Esophagus muscularis mucosa (tissue), 4 donors: ENCODE measurements around the gene CLIC5.

ENCODE experiments used
- EP300 ChIP-seq: sonication (generic); formaldehyde crosslinking; IDR thresholded peaks from one replicate; pipeline ENCODE4 v1.6.1; 2017; ENCODE audit warnings: antibody characterized with exemption
- POLR2A ChIP-seq: fragments of 450-650 bp; IDR thresholded peaks from one replicate; pipeline ENCODE4 v1.6.1; 2017; ENCODE audit warnings: antibody characterized with exemption, moderate library complexity, mild to moderate bottlenecking, low read depth
- POLR2AphosphoS5 ChIP-seq, 2 donors: sonication (generic); formaldehyde crosslinking; IDR thresholded peaks; one replicate each; pipeline ENCODE4 v1.6.1; 2017; ENCODE audit warnings: antibody characterized with exemption in 2 of 2
- TF ChIP-seq, protein P1 (sequence below), 3 experiments: fragments of 200-600 bp in 2 of 3; fragments of 450-650 bp in 1 of 3; sonication (generic) in 2 of 3; IDR thresholded peaks; one replicate each; pipeline ENCODE4 v1.5.1; 2017 to 2019; ENCODE audit warnings: antibody characterized with exemption in 3 of 3, mild to moderate bottlenecking in 2 of 3, moderate library complexity in 1 of 3

DNA sequence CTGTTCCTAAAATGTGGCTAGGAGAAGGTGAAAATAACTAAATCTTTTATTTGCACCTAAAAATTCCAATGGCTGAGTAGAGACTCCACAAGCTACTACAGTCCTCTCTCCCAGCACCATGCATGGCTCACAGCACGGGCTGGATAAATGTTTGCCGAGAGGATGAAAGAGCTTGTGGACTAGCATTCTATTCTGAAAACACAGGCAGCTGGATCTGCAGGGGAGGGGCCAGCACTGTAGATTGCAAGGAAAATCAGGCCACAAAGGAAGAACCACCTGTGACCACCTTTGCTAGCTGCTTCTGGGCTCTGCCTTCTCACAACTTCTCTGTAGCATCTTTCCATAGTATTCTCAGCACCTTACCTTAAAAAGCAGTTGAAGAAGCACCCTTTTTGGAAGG, 46.6 kb downstream of the CLIC5 start:
- TF ChIP-seq EP300 (no peak), POLR2AphosphoS5 (IDR thresholded peaks at IDR 0.05) (no peak), POLR2A (no peak)
- TF ChIP-seq, protein P1, sequence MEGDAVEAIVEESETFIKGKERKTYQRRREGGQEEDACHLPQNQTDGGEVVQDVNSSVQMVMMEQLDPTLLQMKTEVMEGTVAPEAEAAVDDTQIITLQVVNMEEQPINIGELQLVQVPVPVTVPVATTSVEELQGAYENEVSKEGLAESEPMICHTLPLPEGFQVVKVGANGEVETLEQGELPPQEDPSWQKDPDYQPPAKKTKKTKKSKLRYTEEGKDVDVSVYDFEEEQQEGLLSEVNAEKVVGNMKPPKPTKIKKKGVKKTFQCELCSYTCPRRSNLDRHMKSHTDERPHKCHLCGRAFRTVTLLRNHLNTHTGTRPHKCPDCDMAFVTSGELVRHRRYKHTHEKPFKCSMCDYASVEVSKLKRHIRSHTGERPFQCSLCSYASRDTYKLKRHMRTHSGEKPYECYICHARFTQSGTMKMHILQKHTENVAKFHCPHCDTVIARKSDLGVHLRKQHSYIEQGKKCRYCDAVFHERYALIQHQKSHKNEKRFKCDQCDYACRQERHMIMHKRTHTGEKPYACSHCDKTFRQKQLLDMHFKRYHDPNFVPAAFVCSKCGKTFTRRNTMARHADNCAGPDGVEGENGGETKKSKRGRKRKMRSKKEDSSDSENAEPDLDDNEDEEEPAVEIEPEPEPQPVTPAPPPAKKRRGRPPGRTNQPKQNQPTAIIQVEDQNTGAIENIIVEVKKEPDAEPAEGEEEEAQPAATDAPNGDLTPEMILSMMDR (IDR thresholded peaks at IDR 0.05) = no peak
